Astrocyte (in vitro differentiated cells and primary cell): ENCODE data around the gene FOXA2.

Source experiments
- CTCF ChIP-seq: IDR thresholded peaks from 2 replicates; pipeline ENCODE4 v1.5.1; 2011; ENCODE audit warnings: low read depth, mild to moderate bottlenecking, inconsistent platforms, low read length, moderate library complexity; ENCODE audit not compliant: insufficient read depth
- EZH2 ChIP-seq: IDR thresholded peaks from 2 replicates; pipeline ENCODE4 v1.6.1; 2012; ENCODE audit warnings: mild to moderate bottlenecking, low read length, inconsistent platforms; ENCODE audit not compliant: insufficient read depth

- TF ChIP-seq CTCF (no peak), EZH2 (no peak)
Observed at GRCh38 chr20:22533823-22534751, 50.3 kb downstream of the FOXA2 start.
